Measurements from ENCODE around the gene CACUL1. TPM values are rescaled to one million over a fixed set of nuclear protein-coding genes. Genes with fewer than 3 reads are reported as not detected.

The CACUL1 gene
- total and polyA plus RNA-seq, 2 of the 13 experiments (the other 11 are each of a cell fraction or from before 2014, with no cell fraction given) = 14.2 to 31.0 TPM

- intact Hi-C loops (cut with micrococcal nuclease; ENCODE audit: unreplicated experiment) (no loop called here), in situ Hi-C loops (cut with HindIII; ENCODE audit: extremely low pct_ligation_motif_present, low pct_unique_long_range_greater_than_20kb) (no loop called here)
- Histone ChIP-seq H3K4me1 (ENCODE audit: insufficient read depth, low read length) (no peaks in the 10 kb centered on the region), H3K9ac (ENCODE audit: insufficient read depth, low read depth, low read length) (no peak overlapping the region), H2AFZ (ENCODE audit: low read length) (no peak overlapping the region), H4K20me1 (ENCODE audit: insufficient read depth, low read length) (no peaks in the 10 kb centered on the region), H3K4me3 (replicated peaks in 1 of 3; ENCODE audit: insufficient read depth in 1 of 3, low read depth in 2 of 3, low read length in 3 of 3) (no peak overlapping the region), H3K4me2 (ENCODE audit: low read depth, low read length) (no peak overlapping the region), H3K27me3 (ENCODE audit: control insufficient read depth in 1 of 2, insufficient read depth in 2 of 2, low read length in 2 of 2) (no peaks in the 10 kb centered on the region), H3K27ac (ENCODE audit: extremely low read length, insufficient read depth, low read length) (no peak overlapping the region), H3K9me3 (ENCODE audit: low read length) (no peaks in the 10 kb centered on the region), H3K36me3 (replicated peaks in 1 of 2; ENCODE audit: control insufficient read depth in 1 of 2, insufficient read depth in 2 of 2, low read length in 2 of 2) (peaks cover 3 to 18% of the 10 kb centered on the region in 2 experiments; a peak in 4 of 5 replicates), H3K79me2 (ENCODE audit: insufficient read depth, low read length) (no peaks in the 10 kb centered on the region)
- CTCF ChIA-PET (ENCODE audit: low intra/inter-chr PET ratio, low total read pairs) = no interaction called here
- BruUV-seq (replicated peaks) = no TSS peak
- over 99% methylated on average over 6 of the region's 6 CpGs for WGBS (ENCODE audit: low lambda C conversion rate)
- POLR2A ChIA-PET = no interaction called here
- TF ChIP-seq ZNF235 (CRISPR knock-in tag; IDR thresholded peaks at IDR 0.05; ENCODE audit: borderline replicate concordance) (no peak), TCF7 (IDR thresholded peaks at IDR 0.05; ENCODE audit: low read depth) (no peak), RFX3 (CRISPR knock-in tag; IDR thresholded peaks at IDR 0.05) (no peak)
- DNase-seq (ENCODE audit: low spot score) (no peak), FAIRE-seq (no peak), ATAC-seq (no peak)
Measured at GRCh38 chr10:118704711-118705110, 50.1 kb downstream of the CACUL1 start.

- H3K27ac ChIP-seq (ENCODE audit: extremely low read length, insufficient read depth, low read length) = no peak overlapping the region
- H3K79me2 ChIP-seq (ENCODE audit: insufficient read depth, low read length) = no peaks in the 10 kb centered on the region
- no peak for ATAC-seq
- H4K20me1 ChIP-seq (ENCODE audit: insufficient read depth, low read length) = no peaks in the 10 kb centered on the region
- H3K9ac ChIP-seq (ENCODE audit: insufficient read depth, low read depth, low read length) = no peak overlapping the region
- in situ Hi-C loops (cut with HindIII; ENCODE audit: extremely low pct_ligation_motif_present, low pct_unique_long_range_greater_than_20kb) (no loop called here), intact Hi-C loops (cut with micrococcal nuclease; ENCODE audit: unreplicated experiment) (no loop called here)
- peaks cover 16% of the 10 kb centered on the region for H3K4me1 ChIP-seq (ENCODE audit: insufficient read depth, low read length)
- no peak for FAIRE-seq
- ChIA-PET POLR2A (no interaction called here), CTCF (ENCODE audit: low intra/inter-chr PET ratio, low total read pairs) (no interaction called here)
- no peaks in the 10 kb centered on the region for H3K9me3 ChIP-seq (ENCODE audit: low read length)
- WGBS (ENCODE audit: low lambda C conversion rate) = 96% methylated on average over 8 of the region's 8 CpGs
- H2AFZ ChIP-seq (ENCODE audit: low read length) = no peak overlapping the region
- no peak overlapping the region for H3K4me3 ChIP-seq (replicated peaks in 1 of 3; ENCODE audit: insufficient read depth in 1 of 3, low read depth in 2 of 3, low read length in 3 of 3)
- no peak for DNase-seq (ENCODE audit: low spot score)
- H3K36me3 ChIP-seq (replicated peaks in 1 of 2; ENCODE audit: control insufficient read depth in 1 of 2, insufficient read depth in 2 of 2, low read length in 2 of 2) = peaks cover 4 to 20% of the 10 kb centered on the region in 2 experiments; a peak in 4 of 5 replicates
- no peak overlapping the region for H3K4me2 ChIP-seq (ENCODE audit: low read depth, low read length)
- no TSS peak for BruUV-seq (replicated peaks)
- no peaks in the 10 kb centered on the region for H3K27me3 ChIP-seq (ENCODE audit: control insufficient read depth in 1 of 2, insufficient read depth in 2 of 2, low read length in 2 of 2)
- no peak for TF ChIP-seq ZSCAN9 (CRISPR knock-in tag; IDR thresholded peaks at IDR 0.05; ENCODE audit: borderline replicate concordance)
- TF ChIP-seq TCF7 (IDR thresholded peaks at IDR 0.05; ENCODE audit: low read depth) = no peak
- TF ChIP-seq ZFP1 (CRISPR knock-in tag; IDR thresholded peaks at IDR 0.05) = no peak
- TF ChIP-seq ZNF530 (CRISPR knock-in tag; IDR thresholded peaks at IDR 0.05; ENCODE audit: low read depth) = no peak
- TF ChIP-seq, protein P1, sequence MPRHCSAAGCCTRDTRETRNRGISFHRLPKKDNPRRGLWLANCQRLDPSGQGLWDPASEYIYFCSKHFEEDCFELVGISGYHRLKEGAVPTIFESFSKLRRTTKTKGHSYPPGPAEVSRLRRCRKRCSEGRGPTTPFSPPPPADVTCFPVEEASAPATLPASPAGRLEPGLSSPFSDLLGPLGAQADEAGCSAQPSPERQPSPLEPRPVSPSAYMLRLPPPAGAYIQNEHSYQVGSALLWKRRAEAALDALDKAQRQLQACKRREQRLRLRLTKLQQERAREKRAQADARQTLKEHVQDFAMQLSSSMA (CRISPR knock-in tag; IDR thresholded peaks at IDR 0.05) = no peak
- no peak for TF ChIP-seq LBX2 (CRISPR knock-in tag; IDR thresholded peaks at IDR 0.05; ENCODE audit: borderline replicate concordance)
- TF ChIP-seq NFE2L1 (CRISPR knock-in tag; IDR thresholded peaks at IDR 0.05; ENCODE audit: borderline replicate concordance) = no peak
- no peak for TF ChIP-seq TERF1 (CRISPR knock-in tag; IDR thresholded peaks at IDR 0.05)
- TF ChIP-seq ZNF614 (CRISPR knock-in tag; IDR thresholded peaks at IDR 0.05; ENCODE audit: borderline replicate concordance) = no peak
- TF ChIP-seq ZSCAN30 (CRISPR knock-in tag; IDR thresholded peaks at IDR 0.05) = no peak
- no peak for TF ChIP-seq ZNF180 (CRISPR knock-in tag; IDR thresholded peaks at IDR 0.05; ENCODE audit: borderline replicate concordance, low read depth)
- no peak for TF ChIP-seq ZIK1 (CRISPR knock-in tag; IDR thresholded peaks at IDR 0.05; ENCODE audit: borderline replicate concordance, low read depth)
- TF ChIP-seq, protein P2, sequence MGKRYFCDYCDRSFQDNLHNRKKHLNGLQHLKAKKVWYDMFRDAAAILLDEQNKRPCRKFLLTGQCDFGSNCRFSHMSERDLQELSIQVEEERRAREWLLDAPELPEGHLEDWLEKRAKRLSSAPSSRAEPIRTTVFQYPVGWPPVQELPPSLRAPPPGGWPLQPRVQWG (CRISPR knock-in tag; IDR thresholded peaks at IDR 0.05; ENCODE audit: borderline replicate concordance, low read depth) = no peak
- TF ChIP-seq FLYWCH1 (CRISPR knock-in tag; IDR thresholded peaks at IDR 0.05) = no peak
Measured at GRCh38 chr10:118701529-118702323, 53.0 kb downstream of the CACUL1 start.

Measured in HepG2 (cell line).